Activated CD4-positive, alpha-beta memory T cell treated with anti-CD3 and anti-CD28 coated beads, Interleukin-2, amount 10 ng/mL, durations not matched to agents 7 days and 5 days (primary cell): ENCODE results near the gene TAGAP. TPM values are rescaled to one million over a fixed set of nuclear protein-coding genes. Genes with fewer than 3 reads are reported as not detected.
"Not testable (repeated sequence)": the region's sequence is repeated elsewhere in the genome, so short reads cannot be mapped to it uniquely, and the experiment has no call there.

Source experiments
- CTCF ChIA-PET: fragments of 350-600 bp; sonication (Branson Sonifier 250); formaldehyde crosslinking; loops from one replicate; lab custom pipeline; 2021; ENCODE audit warnings: antibody characterized with exemption, inconsistent platforms; lab: Charles Lee
- POLR2A ChIA-PET: fragments of 350-600 bp; sonication (Branson Sonifier 250); formaldehyde crosslinking; loops from one replicate; lab custom pipeline; 2021; ENCODE audit warnings: antibody characterized with exemption; lab: Charles Lee
- DNase-seq: peaks from one replicate; pipeline ENCODE4 v3.0.0-alpha.2; 2020
- H3K27ac Mint-ChIP-seq: one replicate; pipeline ENCODE4 v1.8.0; 2021; ENCODE audit warnings: mild to moderate bottlenecking, mixed read lengths
- H3K27me3 Mint-ChIP-seq: one replicate; pipeline ENCODE4 v1.8.0; 2021; ENCODE audit warnings: mixed read lengths
- H3K36me3 Mint-ChIP-seq: one replicate; pipeline ENCODE4 v1.8.0; 2021; ENCODE audit warnings: low read depth, mixed read lengths
- H3K4me1 Mint-ChIP-seq: one replicate; pipeline ENCODE4 v1.8.0; 2021; ENCODE audit warnings: mixed read lengths
- H3K4me3 Mint-ChIP-seq: one replicate; pipeline ENCODE4 v1.8.0; 2021; ENCODE audit warnings: mild to moderate bottlenecking, mixed read lengths
- H3K9me3 Mint-ChIP-seq: one replicate; pipeline ENCODE4 v1.8.0; 2021; ENCODE audit warnings: mixed read lengths
- total RNA-seq, 2 experiments: library from RNA; stranded (reverse); gene quantifications; one replicate each; pipeline ENCODE4 v1.2.3, GENCODE V29; 2021

Gene TAGAP
- total RNA-seq, 2 experiments from 2014 or later: 52.0 to 53.2 TPM

DNA sequence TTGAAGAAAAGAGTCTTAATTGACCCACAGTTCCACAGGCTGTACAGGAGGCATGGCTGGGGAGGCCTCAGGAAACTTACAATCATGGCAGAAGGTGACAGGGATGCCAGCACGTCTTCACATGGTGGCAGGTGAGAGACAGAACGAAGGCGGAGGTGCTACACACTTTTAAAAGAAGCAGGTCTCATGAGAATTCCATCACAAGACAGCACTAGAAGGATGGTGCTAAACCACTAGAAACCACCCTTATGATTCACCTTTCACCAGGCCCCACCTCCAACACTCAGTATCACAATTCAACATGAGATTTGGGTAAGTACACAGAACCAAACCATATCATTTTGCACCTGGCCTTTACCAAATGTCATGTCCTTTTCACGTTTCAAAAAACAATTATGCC is 20.9 kb downstream of the TAGAP start:
- no peak overlapping the region for H3K4me3 Mint-ChIP-seq
- CTCF ChIA-PET: no interaction called here

DNA sequence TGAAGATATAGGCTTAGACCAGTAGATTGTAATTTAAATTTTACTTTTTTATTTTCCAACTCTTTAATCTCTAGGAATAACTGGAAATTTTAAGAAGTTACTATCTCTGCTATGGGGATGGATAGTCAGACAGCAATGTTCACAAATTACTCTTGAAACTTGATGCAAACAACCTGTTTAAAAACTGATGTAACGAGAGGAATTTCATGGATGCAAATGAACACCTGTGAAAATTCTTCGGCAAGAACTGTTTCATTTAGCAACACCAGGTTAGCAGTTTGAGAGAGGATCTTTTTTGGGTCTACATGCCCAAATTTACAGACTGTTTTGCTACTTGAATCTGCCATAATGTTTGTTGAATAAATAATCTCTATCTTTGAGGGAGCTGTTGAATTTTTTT is 24.8 kb downstream of the TAGAP start:
- no peaks in the 10 kb centered on the region for H3K27me3 Mint-ChIP-seq
- peaks cover 31% of the 10 kb centered on the region for H3K4me1 Mint-ChIP-seq
- POLR2A ChIA-PET: interaction anchor here (3.4 kb wide), 1 partner anchor 23 kb away, joined by 44 read pairs; the partner anchor contains the start of gene TAGAP
- H3K27ac Mint-ChIP-seq: no peak overlapping the region
- peaks cover 20% of the 10 kb centered on the region for H3K36me3 Mint-ChIP-seq
- CTCF ChIA-PET: interaction anchor here (0.5 kb wide), 1 partner anchor 10 kb away, joined by 3 read pairs; no protein-coding TSS in a partner anchor
- DNase-seq: no peak
- H3K9me3 Mint-ChIP-seq: peaks cover 19% of the 10 kb centered on the region
- H3K4me3 Mint-ChIP-seq: no peak overlapping the region

More for the DNA sequence above, 20.9 kb downstream of the TAGAP start:
- no peak for DNase-seq
- Mint-ChIP-seq H3K27me3 (no peaks in the 10 kb centered on the region), H3K36me3 (peaks cover 33% of the 10 kb centered on the region), H3K27ac (no peak overlapping the region), H3K4me1 (peaks cover 11% of the 10 kb centered on the region), H3K9me3 (peaks cover 28% of the 10 kb centered on the region)
- POLR2A ChIA-PET: no interaction called here

DNA sequence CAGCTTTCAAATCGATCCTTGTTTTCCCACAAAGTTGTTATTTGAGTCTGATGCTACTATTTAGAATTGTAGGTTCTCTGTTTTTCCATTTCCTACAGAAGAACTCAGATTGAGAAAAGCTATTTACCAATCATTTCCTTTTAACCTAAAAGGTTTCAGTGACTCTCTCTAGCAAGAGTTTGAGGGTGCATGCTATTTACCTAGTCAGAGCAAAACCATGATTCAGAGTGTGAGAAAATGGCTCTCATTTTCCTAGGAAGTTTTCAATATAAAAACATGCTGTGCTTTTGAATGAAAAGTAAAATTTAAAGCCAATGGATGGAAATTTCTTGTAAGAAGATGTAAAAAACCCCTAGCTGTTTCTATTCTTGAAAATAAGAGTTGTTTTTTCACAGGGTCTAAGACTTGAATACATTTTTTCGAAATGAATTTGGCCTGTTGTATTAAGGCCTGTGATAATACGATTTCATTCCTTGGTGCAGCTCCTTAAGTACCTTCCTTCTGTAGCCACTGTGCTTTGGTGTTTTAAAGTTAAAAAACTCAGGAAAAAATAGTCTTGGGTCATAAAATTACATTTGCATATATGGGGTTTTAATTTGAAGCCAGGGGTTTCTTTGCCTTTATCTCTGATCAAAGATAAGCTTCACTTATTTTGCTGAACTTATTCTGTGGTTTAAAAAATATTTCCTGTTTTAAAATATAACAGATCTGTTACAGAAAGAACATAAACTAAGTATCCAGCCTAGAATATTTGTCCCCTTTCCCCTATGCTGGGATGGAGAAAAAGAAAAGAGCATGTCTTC is 26.8 kb downstream of the TAGAP start:
- H3K4me1 Mint-ChIP-seq: peaks cover 39% of the 10 kb centered on the region
- H3K9me3 Mint-ChIP-seq: peaks cover 4% of the 10 kb centered on the region
- H3K27ac Mint-ChIP-seq: peak overlapping the region; percentile 4
- H3K27me3 Mint-ChIP-seq: no peaks in the 10 kb centered on the region
- peaks cover 6% of the 10 kb centered on the region for H3K36me3 Mint-ChIP-seq
- POLR2A ChIA-PET: interaction anchor here (1.0 to 3.4 kb wide), 13 partner anchors 9 to 327 kb away, joined by 3 to 44 read pairs (median 5); partner anchors contain the start of genes RSPH3 and TAGAP
- CTCF ChIA-PET: interaction anchor here (0.8 to 4.1 kb wide), 9 partner anchors 9 to 117 kb away, joined by 3 to 35 read pairs (median 4); partner anchors contain the start of gene TAGAP
- no peak overlapping the region for H3K4me3 Mint-ChIP-seq
- DNase-seq: no peak

DNA sequence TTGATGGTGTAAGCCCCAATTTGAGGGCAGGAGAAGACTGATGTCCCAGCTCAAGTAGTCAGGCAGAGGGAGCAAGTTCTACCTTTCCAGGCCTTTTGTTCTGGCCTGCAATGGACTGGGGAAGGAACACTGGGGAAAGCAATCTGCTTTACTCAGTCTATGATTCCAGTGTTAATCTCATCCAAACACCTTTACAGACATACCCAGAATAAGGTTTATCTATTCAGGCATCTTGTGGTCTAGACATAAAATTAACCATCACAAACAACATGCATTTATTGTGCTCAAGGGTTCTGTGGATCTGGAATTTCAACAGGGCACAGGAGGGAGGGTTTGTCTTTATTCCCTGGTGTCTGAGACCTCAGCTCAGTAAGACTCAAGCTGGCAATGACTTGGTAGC is 30.4 kb downstream of the TAGAP start:
- no peaks in the 10 kb centered on the region for H3K27me3 Mint-ChIP-seq
- H3K36me3 Mint-ChIP-seq: no peaks in the 10 kb centered on the region
- H3K9me3 Mint-ChIP-seq: peaks cover 2% of the 10 kb centered on the region
- no peak overlapping the region for H3K4me3 Mint-ChIP-seq
- no peak overlapping the region for H3K27ac Mint-ChIP-seq
- ChIA-PET CTCF (interaction anchor here (1.3 to 16.1 kb wide), 2 partner anchors 28 to 92 kb away, joined by 6 to 410 read pairs; no protein-coding TSS in a partner anchor), POLR2A (interaction anchor here (1.9 kb wide), 1 partner anchor 25 kb away, joined by 11 read pairs; no protein-coding TSS in a partner anchor)
- H3K4me1 Mint-ChIP-seq: peaks cover 59% of the 10 kb centered on the region
- DNase-seq: no peak

DNA sequence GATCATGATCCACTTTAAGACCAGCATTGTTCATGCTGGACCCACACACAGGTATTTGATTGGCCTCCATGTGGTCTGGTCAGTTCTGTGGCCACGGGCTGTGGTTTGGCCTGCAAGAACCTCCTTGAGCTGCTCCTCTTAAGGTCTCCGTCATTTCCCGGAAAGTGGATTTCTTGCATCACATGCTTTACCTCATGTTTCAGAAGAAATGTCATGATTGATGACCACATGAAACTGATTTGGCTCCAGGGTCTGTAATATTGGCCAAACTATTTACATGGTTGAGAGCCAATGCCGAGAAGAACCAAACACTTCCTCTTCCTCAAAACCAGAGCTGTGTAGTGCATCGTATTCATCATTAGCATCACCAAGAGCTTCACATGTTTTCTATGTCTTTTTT is 31.6 kb downstream of the TAGAP start:
- Mint-ChIP-seq H3K27me3 (no peaks in the 10 kb centered on the region), H3K36me3 (no peaks in the 10 kb centered on the region), H3K27ac (no peak overlapping the region), H3K4me1 (peaks cover 60% of the 10 kb centered on the region), H3K9me3 (peaks cover 2% of the 10 kb centered on the region), H3K4me3 (no peak overlapping the region)
- POLR2A ChIA-PET: interaction anchor here (0.8 to 1.9 kb wide), 3 partner anchors 26 to 93 kb away, joined by 3 to 11 read pairs (median 3); no protein-coding TSS in a partner anchor
- CTCF ChIA-PET: interaction anchor here (1.0 to 16.1 kb wide), 3 partner anchors 9 to 94 kb away, joined by 3 to 410 read pairs (median 6); no protein-coding TSS in a partner anchor
- no peak for DNase-seq

DNA sequence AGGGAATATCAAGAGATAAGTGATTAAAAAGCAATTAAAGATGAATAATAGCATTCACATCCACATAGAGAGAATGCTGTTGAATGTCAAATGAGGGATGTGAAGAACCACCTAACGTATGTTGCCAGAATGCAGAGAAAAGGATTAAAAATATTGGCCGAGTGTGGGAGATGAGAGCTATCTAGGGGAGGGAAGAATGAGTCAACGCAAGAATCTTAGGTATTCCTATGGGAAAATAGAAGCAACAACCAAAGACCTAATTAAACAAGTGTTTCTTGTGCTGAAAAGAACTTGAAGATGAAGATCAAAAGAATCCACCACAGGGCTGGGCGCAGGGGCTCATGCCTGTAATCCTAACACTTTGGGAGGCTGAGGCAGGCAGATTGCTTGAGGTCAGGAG is 32.6 kb downstream of the TAGAP start:
- H3K27me3 Mint-ChIP-seq: no peaks in the 10 kb centered on the region
- no peak for DNase-seq
- H3K36me3 Mint-ChIP-seq: no peaks in the 10 kb centered on the region
- no peak overlapping the region for H3K27ac Mint-ChIP-seq
- no peak overlapping the region for H3K4me3 Mint-ChIP-seq
- POLR2A ChIA-PET: interaction anchor here (1.1 kb wide), 1 partner anchor 33 kb away, joined by 3 read pairs; the partner anchor contains the start of gene TAGAP
- peaks cover 52% of the 10 kb centered on the region for H3K4me1 Mint-ChIP-seq
- CTCF ChIA-PET: interaction anchor here (16.1 kb wide), 1 partner anchor 95 kb away, joined by 410 read pairs; no protein-coding TSS in a partner anchor
- H3K9me3 Mint-ChIP-seq: peaks cover 2% of the 10 kb centered on the region

DNA sequence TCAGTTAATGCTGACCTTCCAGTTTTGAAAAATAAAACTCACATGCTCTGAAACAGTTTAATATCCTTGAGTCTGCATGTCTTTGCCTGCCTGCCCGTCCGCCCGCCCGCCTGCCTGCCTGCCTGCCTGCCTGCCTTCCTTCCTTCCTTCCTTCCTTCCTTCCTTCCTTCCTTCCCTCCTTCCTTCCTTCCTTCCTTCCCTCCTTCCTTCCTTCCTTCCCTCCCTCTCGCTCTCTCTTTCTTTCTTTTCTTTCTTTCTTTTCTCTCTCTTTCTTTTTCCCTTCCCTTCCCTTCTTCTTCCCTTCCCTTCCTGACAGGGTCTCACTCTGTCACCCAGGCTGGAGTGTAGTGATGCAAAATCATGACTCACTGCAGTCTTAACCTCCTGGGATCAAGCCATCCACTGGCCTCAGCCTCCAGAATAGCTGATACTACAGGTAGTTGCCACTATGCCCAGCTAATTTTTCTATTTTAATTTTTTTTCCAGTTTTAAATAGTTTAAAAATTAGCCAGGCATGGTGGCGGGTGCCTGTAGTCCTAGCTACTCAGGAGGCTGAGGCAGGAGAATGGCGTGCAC is 34.7 kb downstream of the TAGAP start:
- not testable (repeated sequence) for H3K27ac Mint-ChIP-seq, H3K4me3 Mint-ChIP-seq, H3K27me3 Mint-ChIP-seq, H3K9me3 Mint-ChIP-seq, H3K36me3 Mint-ChIP-seq, DNase-seq
- ChIA-PET POLR2A (interaction anchor here (1.0 to 3.9 kb wide), 6 partner anchors 10 to 100 kb away, joined by 3 to 27 read pairs (median 23); partner anchors contain the start of gene RSPH3), CTCF (interaction anchor here (0.7 to 16.1 kb wide), 14 partner anchors 8 to 221 kb away, joined by 3 to 410 read pairs (median 9); partner anchors contain the start of genes RSPH3 and TAGAP)
- H3K4me1 Mint-ChIP-seq: peaks cover 48% of the 10 kb centered on the region

DNA sequence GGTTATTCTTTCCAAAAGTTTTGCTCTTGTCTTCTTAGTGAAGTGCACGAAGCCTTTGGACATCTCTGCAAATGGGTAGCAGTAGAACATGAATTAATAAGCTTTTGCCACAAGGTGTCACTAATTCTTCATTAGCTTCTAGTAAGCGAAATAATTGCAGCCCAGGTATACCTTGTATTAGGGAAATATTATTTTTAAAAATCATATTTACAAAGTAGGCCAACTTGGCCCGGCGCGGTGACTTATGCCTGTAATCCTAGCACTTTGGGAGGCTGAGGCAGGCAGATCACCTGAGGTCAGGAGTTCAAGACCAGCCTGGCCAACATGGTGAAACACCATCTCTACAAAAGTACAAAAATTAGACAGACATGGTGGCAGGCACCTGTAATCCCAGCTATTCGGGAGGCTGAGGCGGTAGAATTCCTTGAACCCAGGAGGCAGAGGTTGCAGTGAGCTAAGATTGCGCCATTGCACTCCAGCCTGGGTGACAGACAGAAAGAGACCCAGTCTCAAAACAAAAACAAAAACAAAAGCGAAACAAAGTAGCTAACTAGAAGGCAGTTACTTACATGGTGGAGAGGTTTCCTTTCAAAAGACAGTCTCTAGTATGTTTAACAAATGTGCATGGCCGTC is 36.0 kb downstream of the TAGAP start:
- peak overlapping the region; percentile 56 for H3K27ac Mint-ChIP-seq
- ChIA-PET CTCF (interaction anchor here (0.6 to 16.1 kb wide), 44 partner anchors 9 to 926 kb away, joined by 3 to 410 read pairs (median 5); partner anchors contain the start of genes RSPH3 and TAGAP), POLR2A (interaction anchor here (0.6 to 3.9 kb wide), 13 partner anchors 9 to 140 kb away, joined by 3 to 55 read pairs (median 7); partner anchors contain the start of genes RSPH3 and TAGAP)
- H3K27me3 Mint-ChIP-seq: no peaks in the 10 kb centered on the region
- peaks cover 42% of the 10 kb centered on the region for H3K4me1 Mint-ChIP-seq
- no peaks in the 10 kb centered on the region for H3K36me3 Mint-ChIP-seq
- H3K4me3 Mint-ChIP-seq: peak overlapping the region; percentile 44
- no peaks in the 10 kb centered on the region for H3K9me3 Mint-ChIP-seq
- peak; percentile 28 for DNase-seq

DNA sequence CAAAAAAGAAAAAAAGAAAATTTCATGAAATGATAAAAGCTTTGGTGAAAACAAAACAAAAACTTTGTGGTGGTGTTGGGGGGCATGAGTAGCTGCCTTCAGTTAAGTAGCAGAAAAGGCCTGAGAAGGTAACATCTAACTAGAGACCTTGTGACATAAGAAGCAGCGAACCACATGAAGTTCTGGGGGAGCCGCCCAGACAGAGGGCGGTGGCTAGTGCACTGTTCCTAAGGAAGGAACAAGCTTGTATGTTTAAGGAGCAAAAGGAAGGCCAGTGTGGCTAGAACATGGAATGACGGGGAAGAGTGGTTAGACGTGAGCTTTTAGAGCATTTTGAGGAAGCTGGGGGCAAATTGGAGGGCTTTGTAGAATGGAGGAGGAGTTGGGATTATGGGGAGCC is 37.3 kb downstream of the TAGAP start:
- Mint-ChIP-seq H3K27me3 (no peaks in the 10 kb centered on the region), H3K36me3 (no peaks in the 10 kb centered on the region), H3K4me3 (no peak overlapping the region), H3K9me3 (no peaks in the 10 kb centered on the region), H3K4me1 (peaks cover 33% of the 10 kb centered on the region), H3K27ac (no peak overlapping the region)
- CTCF ChIA-PET: interaction anchor here (0.8 to 16.1 kb wide), 10 partner anchors 17 to 130 kb away, joined by 3 to 410 read pairs (median 4); partner anchors contain the start of gene TAGAP
- no peak for DNase-seq
- POLR2A ChIA-PET: interaction anchor here (0.9 to 3.2 kb wide), 3 partner anchors 7 to 96 kb away, joined by 4 to 55 read pairs (median 27); partner anchors contain the start of genes RSPH3 and TAGAP

DNA sequence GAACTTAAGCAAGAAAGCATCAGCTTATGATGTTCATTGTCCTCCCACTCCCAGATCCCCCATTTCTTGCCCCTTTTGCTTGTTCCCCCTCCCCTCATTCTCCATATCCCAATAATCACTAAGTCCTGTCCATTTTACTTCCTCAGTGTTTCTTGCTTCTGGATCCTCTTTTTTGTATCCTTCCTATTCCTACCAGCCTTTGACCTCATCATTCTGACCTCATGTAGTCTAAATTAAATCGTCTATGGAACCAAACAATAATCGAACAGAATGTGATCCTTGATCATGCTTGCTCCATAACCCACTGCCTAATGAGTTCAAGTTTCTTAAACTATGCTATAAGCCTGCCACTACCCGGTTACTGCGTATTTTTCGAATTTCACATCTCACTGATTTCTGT is 39.4 kb downstream of the TAGAP start:
- peaks cover 30% of the 10 kb centered on the region for H3K4me1 Mint-ChIP-seq
- ChIA-PET POLR2A (interaction anchor here (1.1 kb wide), 1 partner anchor 31 kb away, joined by 3 read pairs; no protein-coding TSS in a partner anchor), CTCF (interaction anchor here (3.7 to 16.1 kb wide), 2 partner anchors 101 to 129 kb away, joined by 24 to 410 read pairs; no protein-coding TSS in a partner anchor)

DNA sequence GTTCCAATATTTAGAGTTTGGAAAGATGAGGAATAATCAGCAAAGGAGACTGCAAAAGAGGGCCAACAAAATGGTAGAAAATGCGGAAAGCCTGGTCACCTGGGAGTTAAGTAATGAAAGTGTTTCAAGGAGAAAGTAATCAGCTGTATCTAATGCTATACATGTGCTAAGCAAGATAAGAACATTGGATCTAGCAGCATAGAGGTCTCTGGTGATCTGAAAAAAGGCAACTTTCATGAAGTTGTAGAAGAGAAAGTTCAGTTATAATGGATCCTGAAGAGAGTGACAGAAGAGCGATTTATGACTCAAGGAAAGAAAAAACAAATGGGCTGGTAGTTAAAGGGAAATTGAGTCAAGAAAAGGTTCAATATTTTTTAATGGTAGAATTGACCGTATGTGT is 40.2 kb downstream of the TAGAP start:
- Mint-ChIP-seq H3K27me3 (no peaks in the 10 kb centered on the region), H3K9me3 (no peaks in the 10 kb centered on the region), H3K4me3 (no peak overlapping the region), H3K27ac (no peak overlapping the region), H3K4me1 (peaks cover 27% of the 10 kb centered on the region), H3K36me3 (no peaks in the 10 kb centered on the region)
- POLR2A ChIA-PET: interaction anchor here (1.1 kb wide), 1 partner anchor 31 kb away, joined by 3 read pairs; no protein-coding TSS in a partner anchor
- DNase-seq: no peak
- CTCF ChIA-PET: interaction anchor here (1.4 to 16.1 kb wide), 3 partner anchors 102 to 132 kb away, joined by 4 to 410 read pairs (median 24); no protein-coding TSS in a partner anchor

More for the DNA sequence above, 39.4 kb downstream of the TAGAP start:
- no peaks in the 10 kb centered on the region for H3K27me3 Mint-ChIP-seq
- H3K36me3 Mint-ChIP-seq: no peaks in the 10 kb centered on the region
- no peak overlapping the region for H3K4me3 Mint-ChIP-seq
- no peak for DNase-seq
- no peaks in the 10 kb centered on the region for H3K9me3 Mint-ChIP-seq
- H3K27ac Mint-ChIP-seq: no peak overlapping the region
